Spleen (tissue), 11 donors: ENCODE measurements around the gene ADAM15. TPM values are rescaled to one million over a fixed set of nuclear protein-coding genes. Genes with fewer than 3 reads are reported as not detected.
A peak's percentile ranks its signal among the peaks of the same experiment; 100 is the strongest.

Experiments used
- DNase-seq: peaks from one replicate; pipeline ENCODE4 v3.0.0-alpha.2; 2020
- H3K27ac ChIP-seq, 8 donors: fragments of 200-600 bp; sonication (generic) in 7 of 8; 1 replicate in 4 of 8; 2 replicates in 4 of 8; pipeline versions ENCODE4 v1.5.0 to v1.8.0; 2016 to 2021; ENCODE audit warnings: inconsistent platforms in 4 of 8, mild to moderate bottlenecking in 4 of 8, moderate library complexity in 1 of 8
- H3K27me3 ChIP-seq, 7 donors: fragments of 200-600 bp; sonication (generic) in 6 of 7; replicated peaks in 1 of 7; 1 replicate in 4 of 7; 2 replicates in 3 of 7; pipeline versions ENCODE4 v1.5.0 to v1.8.0; 2016 to 2021; ENCODE audit warnings: inconsistent platforms in 3 of 7, mild to moderate bottlenecking in 1 of 7
- H3K36me3 ChIP-seq, 6 donors: fragments of 200-600 bp; sonication (generic) in 5 of 6; 1 replicate in 4 of 6; 2 replicates in 2 of 6; pipeline versions ENCODE4 v1.5.0 to v1.8.0; 2016 to 2021; ENCODE audit warnings: inconsistent platforms in 2 of 6
- H3K4me1 ChIP-seq, 6 donors: fragments of 200-600 bp; sonication (generic) in 5 of 6; 1 replicate in 3 of 6; 2 replicates in 3 of 6; pipeline versions ENCODE4 v1.5.0 to v1.8.0; 2016 to 2021; ENCODE audit warnings: inconsistent platforms in 3 of 6
- H3K4me3 ChIP-seq, 8 donors: fragments of 200-600 bp; sonication (generic) in 7 of 8; 1 replicate in 4 of 8; 2 replicates in 4 of 8; pipeline versions ENCODE4 v1.5.0 to v1.8.0; 2016 to 2021; ENCODE audit warnings: inconsistent platforms in 4 of 8, mild to moderate bottlenecking in 4 of 8, moderate library complexity in 2 of 8
- H3K9me3 ChIP-seq, 8 donors: fragments of 200-600 bp; sonication (generic) in 7 of 8; 1 replicate in 4 of 8; 2 replicates in 4 of 8; pipeline versions ENCODE4 v1.5.0 to v1.8.0; 2016 to 2021; ENCODE audit warnings: inconsistent platforms in 4 of 8
- POLR2A ChIP-seq, 3 donors: fragments of 450-650 bp; IDR thresholded peaks; one replicate each; pipeline ENCODE4 v1.5.1; 2017; ENCODE audit warnings: antibody characterized with exemption in 3 of 3, mild to moderate bottlenecking in 1 of 3
- POLR2AphosphoS5 ChIP-seq, 3 donors: sonication (generic); formaldehyde crosslinking; IDR thresholded peaks; one replicate each; pipeline ENCODE4 v1.5.1; 2017; ENCODE audit warnings: antibody characterized with exemption in 3 of 3
- WGBS, 5 donors: extraction: QIAGEN DNeasy Blood & Tissue Kit in 3 of 5; methylation state at CpG; one replicate each; pipeline versions ENCODE4 v1.1.5 to v1.1.7; 2013 to 2018; 5-methylcytosine and 5-hydroxymethylcytosine counted together
- intact Hi-C: fragments of 100-400 bp; cut with DNase I; formaldehyde crosslinking; loops from one replicate; pipeline ENCODE4 v1.15.0; 2023; ENCODE audit warnings: low total_unique reads
- polyA plus RNA-seq, 3 donors: library from polyadenylated mRNA; stranded (reverse); fragments of 200-250 nt; gene quantifications; one replicate each; pipeline ENCODE4 v1.2.1, GENCODE V29; 2013
- total RNA-seq, 7 donors: library from RNA; depleted of rRNA in 3 of 7; stranded (reverse); fragments of >200 nt in 3 of 7; fragmentation: NEBNext Ultra II Directional in 4 of 7; extraction: Animal tissue kit (Norgen Biotek cat#: 25700) in 4 of 7; gene quantifications; one replicate each; pipeline versions ENCODE4 v1.1.0 to v1.2.1, GENCODE V29; 2016 to 2021
- TF ChIP-seq, protein P1 (sequence below), 11 experiments: fragments of 200-600 bp in 7 of 11; fragments of 450-650 bp in 4 of 11; sonication (generic) in 4 of 11; IDR thresholded peaks in 8 of 11; conservative IDR thresholded peaks in 3 of 11; 1 replicate in 7 of 11; 2 replicates in 4 of 11; pipeline versions ENCODE4 v1.4.0 to v1.8.0; 2016 to 2021; ENCODE audit warnings: antibody characterized with exemption in 11 of 11, inconsistent platforms in 4 of 11, mild to moderate bottlenecking in 1 of 11
- donor health status: healthy with polysubstance abuse.
- donor health status: DM: no; HTN: no; CAD: no; lungs with moderate emphysema.
- donor health status: DM: no; HTN: no; CAD: no.
- donor health status: Bipolar disorder and iron deficiency.
- donor health status: healthy.
- donor health status: DM: no; HTN: no; CAD: no.
- donor health status: DM: yes; HTN: yes; CAD: no.

ADAM15 gene
- total and polyA plus RNA-seq, 10 donors: 70.8 to 313 (median 86.6) TPM

DNA sequence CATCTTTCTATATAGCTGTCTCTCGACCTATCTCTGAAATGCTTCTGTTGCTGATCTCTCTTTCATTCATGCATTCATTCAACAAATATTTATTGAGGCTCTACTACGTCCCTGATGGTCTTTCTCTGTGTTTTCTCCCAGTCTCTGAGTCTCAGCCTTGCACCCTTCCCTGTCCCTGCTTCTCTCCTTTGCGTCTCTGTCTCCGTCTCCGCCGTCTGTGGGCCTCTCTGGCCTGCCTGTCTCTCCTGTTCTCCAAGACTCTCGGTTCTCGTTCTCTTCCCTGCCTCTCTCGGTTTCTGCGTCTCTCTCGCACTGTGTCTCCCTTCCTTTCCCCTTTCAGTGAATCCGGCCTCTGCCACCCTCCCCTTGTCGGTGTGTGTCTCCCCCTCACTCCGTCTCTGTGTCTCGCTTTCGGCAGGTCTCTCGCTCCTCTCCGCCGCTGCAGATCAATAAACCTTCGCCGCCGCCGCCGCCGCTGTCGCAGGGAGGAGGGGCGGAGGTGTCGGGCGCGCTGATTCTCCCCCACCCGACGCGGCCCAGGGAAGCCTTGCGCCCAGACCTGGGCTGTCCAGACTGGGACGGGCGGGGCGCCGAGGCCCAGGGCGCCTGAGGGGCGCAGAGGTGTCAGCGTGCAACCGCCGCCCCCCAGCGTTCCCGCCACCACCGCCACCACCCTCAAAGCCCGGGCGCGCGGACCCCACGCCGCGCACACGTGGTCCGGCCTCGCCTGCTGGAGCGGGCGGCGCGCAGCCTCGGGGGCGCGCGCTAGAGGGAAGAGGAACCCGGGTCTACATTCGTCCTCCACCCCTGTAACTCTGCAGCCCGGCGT is 30.6 kb downstream of the ADAM15 start:
- intact Hi-C loops: no loop called here
- WGBS, 5 donors: 2 to 5% (median 2%) methylated on average over 35 to 68 of the region's 68 CpGs
- peak overlapping the region in 7 of 8 donors; percentile 7 to 68 (median 25) for H3K4me3 ChIP-seq
- TF ChIP-seq, protein P1, sequence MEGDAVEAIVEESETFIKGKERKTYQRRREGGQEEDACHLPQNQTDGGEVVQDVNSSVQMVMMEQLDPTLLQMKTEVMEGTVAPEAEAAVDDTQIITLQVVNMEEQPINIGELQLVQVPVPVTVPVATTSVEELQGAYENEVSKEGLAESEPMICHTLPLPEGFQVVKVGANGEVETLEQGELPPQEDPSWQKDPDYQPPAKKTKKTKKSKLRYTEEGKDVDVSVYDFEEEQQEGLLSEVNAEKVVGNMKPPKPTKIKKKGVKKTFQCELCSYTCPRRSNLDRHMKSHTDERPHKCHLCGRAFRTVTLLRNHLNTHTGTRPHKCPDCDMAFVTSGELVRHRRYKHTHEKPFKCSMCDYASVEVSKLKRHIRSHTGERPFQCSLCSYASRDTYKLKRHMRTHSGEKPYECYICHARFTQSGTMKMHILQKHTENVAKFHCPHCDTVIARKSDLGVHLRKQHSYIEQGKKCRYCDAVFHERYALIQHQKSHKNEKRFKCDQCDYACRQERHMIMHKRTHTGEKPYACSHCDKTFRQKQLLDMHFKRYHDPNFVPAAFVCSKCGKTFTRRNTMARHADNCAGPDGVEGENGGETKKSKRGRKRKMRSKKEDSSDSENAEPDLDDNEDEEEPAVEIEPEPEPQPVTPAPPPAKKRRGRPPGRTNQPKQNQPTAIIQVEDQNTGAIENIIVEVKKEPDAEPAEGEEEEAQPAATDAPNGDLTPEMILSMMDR (IDR thresholded peaks at IDR 0.05 in 8 of 11, conservative IDR thresholded peaks at IDR 0.05 in 3 of 11): no peak
- TF ChIP-seq POLR2AphosphoS5 (IDR thresholded peaks at IDR 0.05): no peak
- TF ChIP-seq POLR2A (IDR thresholded peaks at IDR 0.05): no peak
- H3K36me3 ChIP-seq: no peaks in the 10 kb centered on the region
- H3K27me3 ChIP-seq: peaks cover 24 to 66% (median 58%) of the 10 kb centered on the region in 7 donors
- no peak overlapping the region for H3K27ac ChIP-seq
- DNase-seq: peak; percentile 78
- peaks cover 58 to 83% (median 75%) of the 10 kb centered on the region in 6 donors for H3K4me1 ChIP-seq
- no peaks in the 10 kb centered on the region for H3K9me3 ChIP-seq

DNA sequence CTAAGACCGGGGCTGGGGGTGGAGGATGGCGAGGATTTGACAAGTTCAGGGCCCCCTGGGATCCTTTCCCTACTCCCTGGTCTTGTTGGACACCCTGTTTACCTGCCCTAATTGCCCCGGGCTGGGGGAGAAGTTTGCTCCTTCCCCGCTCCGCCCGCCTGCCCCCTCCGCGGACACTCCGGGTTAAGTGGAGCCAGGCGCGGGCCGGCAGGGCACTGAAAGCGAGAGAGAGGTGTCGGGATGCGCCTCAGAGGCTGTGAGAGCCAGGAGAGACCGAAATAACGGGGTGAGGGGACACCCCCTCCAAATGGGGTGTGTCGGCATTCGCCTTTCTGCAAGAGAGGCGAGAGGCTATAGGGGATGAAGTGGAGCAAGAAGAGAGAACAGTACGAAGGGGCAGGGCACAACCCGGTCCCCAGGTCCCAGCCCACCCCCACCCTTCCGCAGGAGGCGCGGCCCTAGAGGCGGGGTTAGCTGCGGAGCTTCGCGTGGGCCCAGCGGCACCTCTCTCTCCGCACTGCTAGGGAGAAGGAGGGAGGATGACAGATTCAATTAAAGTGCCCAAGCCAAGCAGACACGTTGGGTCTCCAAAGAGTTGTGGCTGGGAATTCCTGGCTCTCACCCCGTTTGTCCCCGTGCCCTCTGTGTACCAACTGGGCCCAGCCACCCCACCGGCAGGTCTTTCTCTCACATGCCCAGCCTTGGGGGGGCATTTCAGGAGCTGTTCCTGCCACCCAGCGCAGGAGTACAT is 31.4 kb downstream of the ADAM15 start:
- H3K4me1 ChIP-seq: peaks cover 58 to 91% (median 81%) of the 10 kb centered on the region in 6 donors
- H3K4me3 ChIP-seq: peak overlapping the region in 5 of 8 donors; percentile 7 to 68 (median 25)
- intact Hi-C loops: no loop called here
- no peaks in the 10 kb centered on the region for H3K36me3 ChIP-seq
- TF ChIP-seq POLR2A (IDR thresholded peaks at IDR 0.05) (no peak), POLR2AphosphoS5 (IDR thresholded peaks at IDR 0.05) (no peak)
- TF ChIP-seq, protein P1 (IDR thresholded peaks at IDR 0.05 in 8 of 11, conservative IDR thresholded peaks at IDR 0.05 in 3 of 11): no peak
- WGBS, 5 donors: 4 to 6% (median 5%) methylated on average over 34 to 36 of the region's 36 CpGs
- H3K27me3 ChIP-seq: peaks cover 24 to 66% (median 58%) of the 10 kb centered on the region in 7 donors
- H3K27ac ChIP-seq: no peak overlapping the region
- no peaks in the 10 kb centered on the region for H3K9me3 ChIP-seq
- DNase-seq: peak; percentile 78

DNA sequence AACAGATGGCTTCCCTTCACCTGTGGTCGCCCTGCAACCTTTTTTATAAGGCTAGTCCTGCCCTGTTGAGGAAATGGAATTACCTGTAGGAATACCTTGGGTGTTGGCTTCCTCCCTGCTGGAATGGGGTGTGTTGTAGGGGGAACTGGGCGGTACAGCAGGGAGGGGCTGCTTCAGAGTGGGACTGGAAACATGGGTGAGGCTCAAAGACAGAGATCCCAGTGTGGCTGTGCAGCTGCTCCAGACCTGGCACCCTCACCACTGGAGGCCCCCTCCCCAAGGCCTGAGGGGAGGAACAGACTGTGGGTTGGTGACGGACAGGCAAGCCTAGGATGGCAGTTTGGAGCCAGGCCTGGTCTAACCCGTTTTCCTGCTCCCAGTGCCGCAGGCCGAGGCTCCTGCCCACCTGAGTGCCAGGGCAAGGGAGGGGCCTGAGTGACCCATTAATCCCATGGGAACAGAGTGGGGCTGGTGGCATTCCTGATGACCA is 32.0 kb downstream of the ADAM15 start:
- peak; percentile 75 for DNase-seq
- peaks cover 24 to 64% (median 58%) of the 10 kb centered on the region in 7 donors for H3K27me3 ChIP-seq
- intact Hi-C loops: no loop called here
- H3K4me3 ChIP-seq: peak overlapping the region in 1 of 8 donors; percentile 68
- H3K4me1 ChIP-seq: peaks cover 58 to 93% (median 82%) of the 10 kb centered on the region in 6 donors
- WGBS, 5 donors: 60 to 82% (median 72%) methylated on average over 4 to 6 of the region's 6 CpGs
- TF ChIP-seq, protein P1 (IDR thresholded peaks at IDR 0.05 in 8 of 11, conservative IDR thresholded peaks at IDR 0.05 in 3 of 11): no peak
- TF ChIP-seq POLR2A (IDR thresholded peaks at IDR 0.05) (no peak), POLR2AphosphoS5 (IDR thresholded peaks at IDR 0.05) (no peak)
- no peaks in the 10 kb centered on the region for H3K36me3 ChIP-seq
- H3K27ac ChIP-seq: no peak overlapping the region
- no peaks in the 10 kb centered on the region for H3K9me3 ChIP-seq
